Body of pancreas (tissue), 4 donors: ENCODE measurements around the gene TSPAN32. TPM values are rescaled to one million over a fixed set of nuclear protein-coding genes. Genes with fewer than 3 reads are reported as not detected.
"Not testable (repeated sequence)": the region's sequence is repeated elsewhere in the genome, so short reads cannot be mapped to it uniquely, and the experiment has no call there.

Experiments used
- ATAC-seq: fragments of 150-250 bp; one replicate; pipeline ENCODE4 v1.9.1; 2016
- DNase-seq, 4 donors: peaks; one replicate each; pipeline ENCODE4 v3.0.0-alpha.2; 2019
- H3K27ac ChIP-seq, 4 donors: fragments of 200-600 bp; sonication (generic); 1 replicate in 3 of 4; 2 replicates in 1 of 4; pipeline versions ENCODE4 v1.5.1 to v1.6.1; 2016 to 2019; ENCODE audit warnings: mild to moderate bottlenecking in 1 of 4, mixed read lengths in 1 of 4, moderate library complexity in 1 of 4
- H3K27me3 ChIP-seq, 2 donors: fragments of 200-600 bp; sonication (generic); one replicate each; pipeline ENCODE4 v1.6.0; 2016; ENCODE audit warnings: mild to moderate bottlenecking in 1 of 2
- H3K36me3 ChIP-seq, 2 donors: fragments of 200-600 bp; sonication (generic); replicated peaks in 1 of 2; 2 replicates each; pipeline ENCODE4 v1.5.1; 2016; ENCODE audit warnings: low read depth in 2 of 2; ENCODE audit not compliant: insufficient read depth in 1 of 2
- H3K4me1 ChIP-seq: fragments of 200-600 bp; sonication (generic); one replicate; pipeline ENCODE4 v1.6.0; 2016
- H3K4me3 ChIP-seq, 2 donors: fragments of 200-600 bp; sonication (generic); 1 replicate in 1 of 2; 2 replicates in 1 of 2; pipeline ENCODE4 v1.5.1; 2016 to 2019
- H3K9me3 ChIP-seq, 3 donors: fragments of 200-600 bp; sonication (generic); 1 replicate in 2 of 3; 2 replicates in 1 of 3; pipeline ENCODE4 v1.5.1; 2016
- POLR2A ChIP-seq, 3 donors: fragments of 450-650 bp; IDR thresholded peaks; one replicate each; pipeline ENCODE4 v1.6.1; 2016; ENCODE audit warnings: antibody characterized with exemption in 3 of 3, mild to moderate bottlenecking in 2 of 3
- WGBS, 2 donors: methylation state at CpG; one replicate each; pipeline ENCODE4 v1.1.5; 2017; 5-methylcytosine and 5-hydroxymethylcytosine counted together
- intact Hi-C: fragments of 100-400 bp; cut with DNase I; formaldehyde crosslinking; loops from one replicate; pipeline ENCODE4 v1.15.1; 2023
- total RNA-seq, 2 donors: library from RNA; depleted of rRNA; stranded (reverse); fragments of >200 nt; gene quantifications; one replicate each; pipeline ENCODE4 v1.1.0, GENCODE V29; 2016
- TF ChIP-seq, protein P1 (sequence below), 7 experiments: fragments of 450-650 bp in 4 of 7; fragments of 200-600 bp in 3 of 7; sonication (generic) in 3 of 7; IDR thresholded peaks; one replicate each; pipeline ENCODE4 v1.5.1; 2016 to 2019; ENCODE audit warnings: antibody characterized with exemption in 7 of 7

Gene TSPAN32
- total RNA-seq, 2 donors from 2014 or later = 5.9 TPM; not detected in 1

DNA sequence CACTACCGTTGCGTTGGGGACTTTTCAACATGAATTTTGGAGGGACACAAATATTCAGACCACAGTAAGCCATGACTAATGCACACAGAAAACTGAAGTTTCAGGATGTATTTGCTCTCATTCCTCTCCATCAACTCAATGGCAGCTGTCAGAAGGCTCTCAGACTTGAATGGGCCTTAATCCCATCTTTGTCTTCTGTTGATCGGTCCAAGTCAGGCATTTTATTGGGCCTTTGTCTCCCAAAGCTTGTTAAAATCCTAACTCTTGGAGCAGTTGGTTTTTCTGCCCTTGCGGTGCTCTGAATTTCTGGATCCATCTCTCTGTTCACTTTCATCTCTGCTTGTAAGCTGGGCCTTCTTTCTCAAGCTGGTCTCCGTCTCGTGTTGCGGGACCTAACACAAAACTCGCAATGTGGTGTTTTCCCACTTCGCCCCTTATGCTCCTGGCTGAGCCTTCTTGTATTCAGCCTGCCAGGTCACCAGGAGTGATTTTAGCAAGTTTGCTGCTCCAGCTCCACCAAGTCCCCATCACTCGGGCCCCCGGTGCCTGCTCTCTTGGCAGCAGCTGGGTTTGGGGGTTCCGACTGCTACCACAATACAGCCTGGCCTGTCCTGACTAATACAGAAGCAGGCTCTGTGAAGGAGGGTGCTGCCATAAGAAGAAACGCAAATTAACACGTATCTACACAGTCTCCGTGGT is 27.0 kb downstream of the TSPAN32 start:
- Histone ChIP-seq H3K36me3 (no peaks in the 10 kb centered on the region), H3K27me3 (no peaks in the 10 kb centered on the region), H3K9me3 (no peaks in the 10 kb centered on the region), H3K4me3 (no peak overlapping the region), H3K4me1 (no peaks in the 10 kb centered on the region), H3K27ac (no peak overlapping the region)
- DNase-seq (no peak), ATAC-seq (no peak)
- TF ChIP-seq, protein P1, sequence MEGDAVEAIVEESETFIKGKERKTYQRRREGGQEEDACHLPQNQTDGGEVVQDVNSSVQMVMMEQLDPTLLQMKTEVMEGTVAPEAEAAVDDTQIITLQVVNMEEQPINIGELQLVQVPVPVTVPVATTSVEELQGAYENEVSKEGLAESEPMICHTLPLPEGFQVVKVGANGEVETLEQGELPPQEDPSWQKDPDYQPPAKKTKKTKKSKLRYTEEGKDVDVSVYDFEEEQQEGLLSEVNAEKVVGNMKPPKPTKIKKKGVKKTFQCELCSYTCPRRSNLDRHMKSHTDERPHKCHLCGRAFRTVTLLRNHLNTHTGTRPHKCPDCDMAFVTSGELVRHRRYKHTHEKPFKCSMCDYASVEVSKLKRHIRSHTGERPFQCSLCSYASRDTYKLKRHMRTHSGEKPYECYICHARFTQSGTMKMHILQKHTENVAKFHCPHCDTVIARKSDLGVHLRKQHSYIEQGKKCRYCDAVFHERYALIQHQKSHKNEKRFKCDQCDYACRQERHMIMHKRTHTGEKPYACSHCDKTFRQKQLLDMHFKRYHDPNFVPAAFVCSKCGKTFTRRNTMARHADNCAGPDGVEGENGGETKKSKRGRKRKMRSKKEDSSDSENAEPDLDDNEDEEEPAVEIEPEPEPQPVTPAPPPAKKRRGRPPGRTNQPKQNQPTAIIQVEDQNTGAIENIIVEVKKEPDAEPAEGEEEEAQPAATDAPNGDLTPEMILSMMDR (IDR thresholded peaks at IDR 0.05) = no peak
- TF ChIP-seq POLR2A (IDR thresholded peaks at IDR 0.05) = no peak
- intact Hi-C loops = no loop called here
- 89 to 93% methylated on average over 15 of the region's 15 CpGs for WGBS, 2 donors

DNA sequence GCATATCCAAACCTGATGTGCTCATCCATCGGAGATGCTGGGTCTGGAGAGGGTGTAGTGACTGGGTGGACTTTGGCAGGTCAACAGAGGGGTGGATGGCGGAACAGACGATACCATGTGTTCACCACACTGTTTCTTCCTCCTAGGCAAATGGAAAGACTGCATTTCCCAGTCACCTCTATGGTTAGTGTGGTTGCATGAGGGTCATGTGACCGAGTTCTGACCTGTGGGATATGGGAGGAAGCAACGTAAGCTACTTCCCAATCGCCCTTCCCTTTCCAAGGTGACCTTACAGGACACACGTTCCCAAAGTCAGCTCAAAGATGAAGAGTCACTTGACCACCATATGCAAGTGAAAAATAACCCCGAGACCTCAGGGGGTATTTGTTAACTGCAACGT is 27.7 kb downstream of the TSPAN32 start:
- H3K27ac ChIP-seq = no peak overlapping the region
- no peak for TF ChIP-seq POLR2A (IDR thresholded peaks at IDR 0.05)
- TF ChIP-seq, protein P1 (IDR thresholded peaks at IDR 0.05) = no peak
- intact Hi-C loops = no loop called here
- no peaks in the 10 kb centered on the region for H3K36me3 ChIP-seq
- DNase-seq (no peak), ATAC-seq (no peak)
- H3K9me3 ChIP-seq = no peaks in the 10 kb centered on the region
- WGBS, 2 donors = 79 to 86% methylated on average over 8 to 9 of the region's 9 CpGs
- H3K4me3 ChIP-seq = no peak overlapping the region
- H3K27me3 ChIP-seq = no peaks in the 10 kb centered on the region
- H3K4me1 ChIP-seq = no peaks in the 10 kb centered on the region

DNA sequence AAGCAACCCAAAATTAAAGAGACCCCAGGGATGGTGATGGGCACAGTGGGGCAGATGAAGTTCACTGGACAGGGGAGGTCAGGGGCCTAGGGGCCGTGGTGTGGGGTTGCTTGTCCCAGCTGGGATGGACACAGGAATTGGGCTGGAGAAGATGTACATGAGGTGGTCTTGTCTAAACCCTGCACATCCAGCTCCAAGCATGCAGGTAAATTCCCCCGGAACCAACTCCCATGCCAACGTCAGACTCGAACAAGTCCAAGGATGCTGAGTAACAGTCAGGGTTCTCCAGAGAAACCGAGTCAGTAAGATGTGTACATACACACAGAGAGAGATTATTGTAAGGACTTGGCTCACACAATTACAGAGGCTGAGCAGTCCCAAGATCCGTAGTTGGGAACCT is 28.9 kb downstream of the TSPAN32 start:
- no peaks in the 10 kb centered on the region for H3K27me3 ChIP-seq
- no peaks in the 10 kb centered on the region for H3K36me3 ChIP-seq
- H3K4me3 ChIP-seq = no peak overlapping the region
- no peak for ATAC-seq
- no peak for DNase-seq
- H3K27ac ChIP-seq = no peak overlapping the region
- TF ChIP-seq POLR2A (IDR thresholded peaks at IDR 0.05) = no peak
- TF ChIP-seq, protein P1 (IDR thresholded peaks at IDR 0.05) = no peak
- 89 to 90% methylated on average over 6 of the region's 6 CpGs for WGBS, 2 donors
- intact Hi-C loops = no loop called here
- H3K4me1 ChIP-seq = no peaks in the 10 kb centered on the region
- no peaks in the 10 kb centered on the region for H3K9me3 ChIP-seq

DNA sequence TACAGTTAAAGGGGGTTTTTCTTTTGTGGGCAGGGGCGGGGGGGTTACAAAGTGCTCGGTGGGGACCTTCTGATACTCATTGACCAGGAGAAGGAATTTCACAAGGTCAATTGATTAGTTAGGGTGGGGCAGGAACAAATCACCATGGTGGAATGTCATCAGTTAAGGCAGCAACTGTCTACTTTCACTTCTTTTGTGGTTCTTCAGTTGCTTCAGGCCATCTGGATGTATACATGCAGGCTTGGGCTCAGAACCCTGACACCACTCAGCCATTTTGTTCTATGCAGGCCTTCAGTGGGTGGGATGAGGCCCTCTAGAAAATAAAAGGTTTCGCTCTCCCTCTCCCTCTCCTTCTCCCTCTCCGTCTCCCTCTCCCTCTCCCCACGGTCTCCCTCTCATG is 29.6 kb downstream of the TSPAN32 start:
- intact Hi-C loops = no loop called here
- 85 to 91% methylated on average over 4 to 5 of the region's 5 CpGs for WGBS, 2 donors
- Histone ChIP-seq H3K4me1 (no peaks in the 10 kb centered on the region), H3K36me3 (no peaks in the 10 kb centered on the region), H3K4me3 (no peak overlapping the region), H3K27me3 (no peaks in the 10 kb centered on the region), H3K27ac (no peak overlapping the region), H3K9me3 (no peaks in the 10 kb centered on the region)
- DNase-seq = no peak
- ATAC-seq = no peak
- TF ChIP-seq POLR2A (IDR thresholded peaks at IDR 0.05) = no peak
- TF ChIP-seq, protein P1 (IDR thresholded peaks at IDR 0.05) = no peak

DNA sequence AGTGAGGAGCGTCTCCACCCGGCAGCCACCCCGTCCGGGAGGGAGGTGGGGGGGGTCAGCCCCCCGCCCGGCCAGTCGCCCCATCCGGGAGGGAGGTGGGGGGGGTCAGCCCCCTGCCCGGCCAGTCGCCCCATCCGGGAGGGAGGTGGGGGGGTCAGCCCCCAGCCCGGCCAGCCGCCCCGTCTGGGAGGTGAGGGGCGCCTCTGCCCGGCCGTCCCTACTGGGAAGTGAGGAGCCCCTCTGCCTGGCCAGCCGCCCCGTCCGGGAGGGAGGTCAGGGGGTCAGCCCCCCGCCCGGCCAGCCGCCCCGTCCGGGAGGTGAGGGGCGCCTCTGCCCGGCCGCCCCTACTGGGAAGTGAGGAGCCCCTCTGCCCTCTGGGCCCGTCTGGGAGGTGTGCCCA is 30.8 kb downstream of the TSPAN32 start:
- H3K9me3 ChIP-seq, H3K4me1 ChIP-seq, H3K27me3 ChIP-seq, H3K4me3 ChIP-seq, intact Hi-C loops, ATAC-seq, H3K27ac ChIP-seq, DNase-seq, H3K36me3 ChIP-seq: not testable (repeated sequence)
- 97% methylated on average over 6 of the region's 29 CpGs; no CpG with 5 or more reads in 1 of the 2 donors for WGBS, 2 donors

DNA sequence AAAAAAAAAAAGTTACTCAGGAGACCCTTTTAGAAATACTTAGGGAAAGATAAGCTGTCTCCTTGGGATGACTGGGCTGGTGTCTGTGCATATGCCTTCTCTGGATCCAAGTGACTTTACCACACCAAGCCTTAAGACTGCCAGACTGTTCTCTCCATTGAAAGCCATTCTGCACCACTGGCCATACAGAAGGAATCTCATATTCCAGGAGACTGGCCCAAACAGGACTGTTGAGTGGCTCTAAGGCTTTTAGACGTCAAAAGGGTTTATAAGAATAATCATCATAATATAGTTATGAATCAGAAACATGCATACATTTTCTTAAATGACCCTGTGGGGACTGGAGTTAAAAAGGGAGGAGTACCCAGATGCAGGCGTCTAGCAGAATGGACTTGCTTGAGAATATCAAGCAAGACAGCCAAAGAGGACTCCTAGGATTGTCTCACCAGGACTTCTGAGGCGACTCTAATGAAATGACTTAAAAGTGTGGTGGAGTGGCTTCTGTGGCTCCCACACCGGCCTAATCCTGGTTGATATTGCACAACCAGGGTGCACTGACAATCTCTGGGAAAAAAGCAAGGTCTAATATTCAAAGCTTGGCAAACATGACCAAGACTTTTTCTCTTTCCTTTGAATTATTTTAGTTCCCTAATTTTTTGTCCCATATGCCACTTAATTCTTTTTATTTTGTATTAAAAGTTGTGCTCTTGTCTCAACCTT is 31.8 kb downstream of the TSPAN32 start:
- H3K27ac ChIP-seq, H3K36me3 ChIP-seq, H3K4me3 ChIP-seq, DNase-seq, ATAC-seq, intact Hi-C loops, H3K9me3 ChIP-seq, H3K4me1 ChIP-seq, H3K27me3 ChIP-seq: not testable (repeated sequence)
- WGBS, 2 donors = 79 to 93% methylated on average over 2 of the region's 4 CpGs

DNA sequence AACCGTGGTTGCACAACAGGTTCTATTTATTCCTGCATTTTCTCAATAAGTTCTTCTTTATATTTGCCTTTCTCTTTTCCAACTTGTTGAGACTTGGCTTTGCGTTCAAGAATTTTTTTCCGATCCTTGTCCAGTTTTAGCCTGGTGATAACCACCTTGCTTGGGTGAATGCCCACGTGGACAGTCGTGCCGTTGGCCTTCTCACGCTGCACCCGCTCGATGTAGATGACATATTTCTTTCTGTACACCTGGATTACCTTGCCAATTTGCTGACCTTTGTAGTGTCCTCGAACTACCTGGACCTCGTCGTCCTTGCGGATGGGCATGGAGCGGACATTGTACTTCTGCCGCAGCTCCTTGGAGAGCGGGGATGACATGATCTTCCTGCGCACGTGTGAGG is 33.5 kb downstream of the TSPAN32 start:
- WGBS, 2 donors = 89 to 92% methylated on average over 16 to 18 of the region's 18 CpGs
- H3K36me3 ChIP-seq, ATAC-seq, H3K4me3 ChIP-seq, DNase-seq, H3K27me3 ChIP-seq, H3K4me1 ChIP-seq, H3K27ac ChIP-seq, H3K9me3 ChIP-seq, intact Hi-C loops: not testable (repeated sequence)

DNA sequence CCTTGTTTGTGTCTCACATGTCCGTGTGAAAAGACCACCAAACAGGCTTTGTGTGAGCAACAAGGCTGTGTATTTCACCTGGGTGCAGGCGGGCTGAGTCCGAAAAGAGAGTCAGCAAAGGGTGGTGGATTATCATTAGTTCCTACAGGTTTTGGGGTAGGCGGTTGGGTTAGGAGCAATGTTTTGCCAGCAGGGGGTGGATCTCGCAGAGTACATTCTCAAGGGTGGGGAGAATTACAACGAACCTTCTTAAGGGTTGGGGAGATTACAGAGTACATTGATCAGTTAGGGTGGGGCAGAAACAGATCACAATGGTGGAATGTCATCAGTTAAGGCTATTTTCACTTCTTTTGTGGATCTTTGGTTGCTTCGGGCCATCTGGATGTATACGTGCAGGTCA is 36.9 kb downstream of the TSPAN32 start:
- H3K4me1 ChIP-seq, H3K36me3 ChIP-seq, H3K27ac ChIP-seq, ATAC-seq, H3K9me3 ChIP-seq, H3K4me3 ChIP-seq, intact Hi-C loops, H3K27me3 ChIP-seq, DNase-seq: not testable (repeated sequence)
- 74 to 76% methylated on average over 8 of the region's 8 CpGs for WGBS, 2 donors
